LNCaP clone FGC (cell line): ENCODE data around the gene KCNQ1.

Experiments used
- DNase-seq: peaks from one replicate; pipeline ENCODE4 v3.0.0-alpha.2; 2011; ENCODE audit warnings: low read depth
- H3K4me3 ChIP-seq: 2 replicates; pipeline ENCODE4 v1.5.1; 2011; ENCODE audit warnings: mild to moderate bottlenecking, low read depth, low read length, control low read depth
- TF ChIP-seq, protein P1 (sequence below): IDR thresholded peaks from 2 replicates; pipeline ENCODE4 v1.5.1; 2012; ENCODE audit warnings: mild to moderate bottlenecking; ENCODE audit not compliant: control insufficient read depth, insufficient read depth; ENCODE audit errors: extremely low read depth

KCNQ1 gene

DNA sequence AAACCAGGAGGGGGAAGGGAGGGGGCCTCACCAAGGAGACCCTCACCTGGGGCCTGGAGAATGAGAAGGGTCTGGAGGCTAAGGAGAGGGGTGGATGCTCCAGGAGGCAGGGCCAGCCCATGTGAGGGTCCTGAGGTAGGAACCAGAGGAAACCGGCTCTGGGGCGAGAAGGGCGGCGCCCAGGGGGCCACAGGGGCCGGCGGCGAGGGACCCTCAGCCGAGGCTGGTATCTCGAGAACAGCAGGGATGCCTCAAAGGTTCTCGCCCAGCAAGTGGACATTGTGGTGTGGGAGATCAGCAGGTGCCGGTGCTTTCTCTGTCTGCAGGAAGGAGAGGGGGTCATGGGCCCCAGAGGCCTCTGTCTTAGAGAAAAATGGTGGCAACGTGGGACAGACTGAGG, 392.8 kb downstream of the KCNQ1 start:
- no peak overlapping the region for H3K4me3 ChIP-seq
- TF ChIP-seq, protein P1, sequence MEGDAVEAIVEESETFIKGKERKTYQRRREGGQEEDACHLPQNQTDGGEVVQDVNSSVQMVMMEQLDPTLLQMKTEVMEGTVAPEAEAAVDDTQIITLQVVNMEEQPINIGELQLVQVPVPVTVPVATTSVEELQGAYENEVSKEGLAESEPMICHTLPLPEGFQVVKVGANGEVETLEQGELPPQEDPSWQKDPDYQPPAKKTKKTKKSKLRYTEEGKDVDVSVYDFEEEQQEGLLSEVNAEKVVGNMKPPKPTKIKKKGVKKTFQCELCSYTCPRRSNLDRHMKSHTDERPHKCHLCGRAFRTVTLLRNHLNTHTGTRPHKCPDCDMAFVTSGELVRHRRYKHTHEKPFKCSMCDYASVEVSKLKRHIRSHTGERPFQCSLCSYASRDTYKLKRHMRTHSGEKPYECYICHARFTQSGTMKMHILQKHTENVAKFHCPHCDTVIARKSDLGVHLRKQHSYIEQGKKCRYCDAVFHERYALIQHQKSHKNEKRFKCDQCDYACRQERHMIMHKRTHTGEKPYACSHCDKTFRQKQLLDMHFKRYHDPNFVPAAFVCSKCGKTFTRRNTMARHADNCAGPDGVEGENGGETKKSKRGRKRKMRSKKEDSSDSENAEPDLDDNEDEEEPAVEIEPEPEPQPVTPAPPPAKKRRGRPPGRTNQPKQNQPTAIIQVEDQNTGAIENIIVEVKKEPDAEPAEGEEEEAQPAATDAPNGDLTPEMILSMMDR, result no peak
- no peak for DNase-seq

DNA sequence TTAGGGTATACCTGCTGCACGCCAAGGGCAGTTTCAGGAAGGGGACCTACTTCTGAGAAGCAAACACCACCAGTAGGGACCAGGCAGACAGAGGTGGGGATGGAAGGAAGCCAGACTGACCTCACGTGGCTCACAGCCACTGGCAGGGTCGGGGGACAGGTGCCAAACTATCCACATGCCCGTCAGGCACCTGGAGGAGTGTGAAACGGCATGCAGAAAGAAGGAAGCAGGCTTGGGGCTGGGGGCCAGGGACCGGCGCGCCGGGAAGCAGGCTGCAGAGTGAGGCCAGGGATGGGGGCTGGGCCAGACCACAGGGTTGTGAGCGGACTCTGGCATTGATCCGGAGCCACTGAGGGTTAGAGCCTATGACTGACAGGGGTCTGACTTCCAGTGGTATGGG, 393.3 kb downstream of the KCNQ1 start:
- no peak overlapping the region for H3K4me3 ChIP-seq
- TF ChIP-seq, protein P1, result no peak
- no peak for DNase-seq

DNA sequence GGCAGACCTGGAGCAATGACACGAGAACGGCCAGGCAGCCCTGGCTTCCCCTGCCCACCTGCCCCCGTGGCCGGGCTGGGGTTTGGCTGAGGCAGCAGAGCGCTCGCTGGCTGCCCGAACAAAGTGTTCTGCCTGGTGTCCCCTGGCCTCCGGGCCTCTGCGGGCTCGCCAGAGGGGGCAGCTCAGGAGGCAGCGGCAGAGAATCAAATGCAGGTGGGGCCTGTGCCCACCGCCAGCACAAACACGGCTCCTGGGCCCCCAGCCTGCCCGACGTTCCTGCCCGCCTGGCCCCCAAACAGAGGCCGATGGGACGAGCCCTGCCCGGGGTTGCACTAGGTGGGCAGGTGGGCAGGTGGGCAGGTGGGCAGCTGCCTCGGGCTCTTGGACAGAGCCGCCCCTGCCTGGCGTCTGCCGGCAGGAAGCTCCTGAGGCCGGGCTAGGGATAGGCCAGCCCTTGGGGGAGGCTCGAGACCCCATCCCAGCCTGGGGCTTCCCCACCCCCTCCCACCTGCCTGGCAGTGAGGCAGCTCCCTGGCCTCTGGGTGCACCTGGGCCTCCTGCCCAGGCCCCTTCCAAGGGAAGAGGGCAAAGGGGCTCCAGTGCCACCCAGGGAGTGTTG, 394.0 kb downstream of the KCNQ1 start:
- TF ChIP-seq, protein P1, result no peak
- no peak overlapping the region for H3K4me3 ChIP-seq
- DNase-seq, result no peak

DNA sequence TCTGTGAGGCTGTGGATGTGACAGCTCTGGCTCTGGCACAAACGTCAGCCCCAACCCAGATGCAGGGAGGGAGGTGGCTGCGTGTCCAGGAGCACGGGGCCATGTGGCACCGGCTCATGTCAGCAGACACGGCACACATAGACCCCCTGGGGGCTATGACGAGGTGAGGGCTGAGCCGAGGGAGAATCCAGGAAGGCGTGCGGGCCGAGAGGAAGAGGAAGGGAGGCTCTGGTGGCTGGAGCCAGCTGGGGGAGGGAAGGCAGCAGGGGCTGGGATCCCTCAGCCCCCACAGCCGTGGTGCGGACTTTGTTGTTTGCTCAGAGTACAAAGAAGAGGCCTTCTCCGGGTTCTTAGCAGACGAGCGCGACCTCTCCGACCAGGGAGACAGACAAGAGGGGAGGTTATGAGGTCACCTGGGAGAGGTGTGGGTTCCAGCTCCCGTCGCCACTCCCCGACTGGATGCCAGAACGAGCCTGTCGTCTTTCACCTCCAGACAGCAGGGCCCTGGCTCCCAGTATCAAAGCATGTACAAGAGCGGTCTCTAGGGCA, 394.7 kb downstream of the KCNQ1 start:
- no peak for DNase-seq
- TF ChIP-seq, protein P1, result no peak
- H3K4me3 ChIP-seq, result no peak overlapping the region

DNA sequence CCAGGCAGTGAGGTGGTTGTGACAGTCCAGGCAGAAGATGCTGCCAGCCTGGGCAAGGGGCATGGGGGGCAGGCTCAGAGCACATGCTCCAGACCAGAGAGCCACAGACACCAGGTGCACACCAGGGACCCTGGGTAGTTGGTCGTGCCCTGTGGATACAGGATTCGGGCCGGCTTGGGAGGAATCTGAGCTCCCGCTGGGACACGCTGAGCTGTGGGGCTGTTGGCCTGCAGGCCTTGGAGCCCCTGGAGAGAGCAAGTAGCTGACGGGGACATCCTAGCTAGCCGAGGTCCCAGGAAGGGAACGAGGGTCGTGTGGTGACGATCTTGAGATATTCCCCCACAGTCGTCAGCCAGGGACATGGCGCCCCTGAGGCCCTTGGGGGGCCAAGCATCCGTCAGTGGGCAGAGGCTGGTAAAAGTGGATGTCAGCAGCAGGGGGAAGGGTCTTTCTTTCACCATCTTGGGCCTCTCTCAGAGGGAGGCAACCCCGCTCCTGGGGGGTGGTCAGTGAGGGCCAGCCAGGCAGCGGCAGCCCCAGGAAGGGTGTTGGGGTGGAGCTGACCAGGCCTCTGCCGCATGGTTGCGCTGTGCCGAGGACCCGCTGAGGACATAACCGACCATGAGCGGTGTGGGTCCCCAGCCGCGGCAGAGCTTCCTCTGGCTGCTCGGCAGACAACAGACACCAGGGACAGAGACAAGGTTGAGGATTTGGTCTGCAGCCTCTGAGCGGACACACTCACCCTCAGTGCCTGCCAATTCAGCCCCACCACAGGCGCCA, 396.8 kb downstream of the KCNQ1 start:
- TF ChIP-seq, protein P1, result no peak
- H3K4me3 ChIP-seq, result no peak overlapping the region
- no peak for DNase-seq

DNA sequence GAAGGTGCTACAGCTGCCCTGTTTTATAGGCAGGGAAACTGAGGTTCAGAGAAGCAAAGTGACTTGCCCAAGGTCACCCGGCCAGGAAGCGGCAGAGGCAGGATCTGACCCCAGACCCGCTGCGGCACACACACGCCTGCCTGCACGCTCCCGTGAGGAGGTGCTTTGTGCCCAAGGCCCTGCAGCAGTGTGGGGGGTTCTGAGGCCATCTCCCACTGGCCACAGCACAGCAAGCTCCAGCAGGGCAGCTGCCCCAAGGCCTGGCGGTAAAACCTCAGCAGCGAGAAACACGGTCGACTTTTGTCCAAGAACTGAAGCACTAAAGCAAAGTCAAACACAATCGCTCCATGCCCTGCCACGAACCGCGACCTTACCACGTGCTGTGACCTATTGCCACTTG, 398.1 kb downstream of the KCNQ1 start:
- no peak for DNase-seq
- no peak overlapping the region for H3K4me3 ChIP-seq
- TF ChIP-seq, protein P1, result no peak

DNA sequence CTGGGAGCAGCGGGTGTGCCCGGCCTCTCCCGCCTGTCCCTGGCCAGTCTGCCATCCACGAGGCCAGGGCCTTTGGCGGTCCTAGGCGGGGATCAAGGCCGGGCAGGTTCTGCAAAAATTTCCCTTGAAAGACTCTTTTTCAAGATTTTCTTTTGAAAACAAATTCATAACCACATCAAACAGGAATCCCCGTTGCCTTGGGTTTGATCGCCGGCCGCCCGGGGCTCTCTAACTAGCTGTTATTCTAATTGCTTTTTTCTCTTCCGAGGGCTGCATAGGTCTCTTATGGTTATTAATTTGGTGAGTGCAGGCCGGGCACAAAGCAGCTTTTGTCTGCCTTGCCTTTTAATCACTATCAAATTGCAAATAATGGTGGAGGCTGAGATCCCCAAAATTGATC, 398.7 kb downstream of the KCNQ1 start:
- H3K4me3 ChIP-seq, result no peak overlapping the region
- no peak for DNase-seq
- TF ChIP-seq, protein P1, result no peak
